CD14-positive monocyte (primary cell): ENCODE data around the gene OLIG2. TPM values are rescaled to one million over a fixed set of nuclear protein-coding genes. Genes with fewer than 3 reads are reported as not detected.

ENCODE experiments used
- DNase-seq, 3 donors: peaks; one replicate each; pipeline ENCODE4 v3.0.0-alpha.2; 2011 to 2022
- H2AFZ ChIP-seq: 2 replicates; pipeline ENCODE4 v1.6.0; 2012; ENCODE audit warnings: mild to moderate bottlenecking, low read depth, low read length, inconsistent platforms; ENCODE audit not compliant: insufficient read depth, poor library complexity, severe bottlenecking
- H3K27ac ChIP-seq, 2 donors: 1 replicate in 1 of 2; 2 replicates in 1 of 2; pipeline ENCODE4 v1.5.1; 2012 to 2013; ENCODE audit warnings: low read length in 2 of 2, control low read depth in 1 of 2, inconsistent platforms in 1 of 2, low read depth in 1 of 2, mild to moderate bottlenecking in 1 of 2
- H3K27me3 ChIP-seq, 2 donors: one replicate each; pipeline versions ENCODE4 v1.6.0 to v1.6.1; 2011 to 2013; ENCODE audit warnings: low read length in 2 of 2; ENCODE audit not compliant: control insufficient read depth in 2 of 2, insufficient read depth in 2 of 2
- H3K36me3 ChIP-seq, 2 donors: replicated peaks in 1 of 2; 1 replicate in 1 of 2; 2 replicates in 1 of 2; pipeline versions ENCODE4 v1.5.1 to v1.6.1; 2012 to 2013; ENCODE audit warnings: low read length in 2 of 2, control low read depth in 1 of 2, inconsistent platforms in 1 of 2, mild to moderate bottlenecking in 1 of 2; ENCODE audit not compliant: insufficient read depth in 2 of 2, control insufficient read depth in 1 of 2
- H3K4me1 ChIP-seq, 2 donors: 1 replicate in 1 of 2; 2 replicates in 1 of 2; pipeline versions ENCODE4 v1.5.1 to v1.6.1; 2012 to 2013; ENCODE audit warnings: low read length in 2 of 2, control low read depth in 1 of 2, inconsistent platforms in 1 of 2, mild to moderate bottlenecking in 1 of 2, moderate library complexity in 1 of 2; ENCODE audit not compliant: insufficient read depth in 2 of 2, control insufficient read depth in 1 of 2
- H3K4me2 ChIP-seq: replicated peaks from 2 replicates; pipeline ENCODE3; 2012; ENCODE audit warnings: low read length, moderate library complexity, mild to moderate bottlenecking; ENCODE audit not compliant: poor library complexity, severe bottlenecking; ENCODE audit errors: extremely low read depth
- H3K4me3 ChIP-seq, 3 experiments: fragments of 200-600 bp in 1 of 3; sonication (generic) in 1 of 3; replicated peaks in 1 of 3; 1 replicate in 2 of 3; 2 replicates in 1 of 3; pipeline ENCODE4 v1.5.1; 2011 to 2013; ENCODE audit warnings: low read length in 3 of 3, mild to moderate bottlenecking in 3 of 3, control low read depth in 2 of 3, low read depth in 2 of 3, inconsistent platforms in 1 of 3, moderate library complexity in 1 of 3
- H3K79me2 ChIP-seq: 2 replicates; pipeline ENCODE4 v1.6.0; 2012; ENCODE audit warnings: mild to moderate bottlenecking, control low read depth, inconsistent platforms, low read length, moderate library complexity; ENCODE audit not compliant: insufficient read depth
- H3K9ac ChIP-seq: 2 replicates; pipeline ENCODE4 v1.6.0; 2017; ENCODE audit warnings: low read length, mild to moderate bottlenecking; ENCODE audit not compliant: insufficient read depth, poor library complexity, severe bottlenecking
- H3K9me3 ChIP-seq, 2 donors: replicated peaks in 1 of 2; 1 replicate in 1 of 2; 2 replicates in 1 of 2; pipeline versions ENCODE4 v1.5.1 to v1.6.1; 2012 to 2013; ENCODE audit warnings: low read length in 2 of 2, control low read depth in 1 of 2; ENCODE audit not compliant: control insufficient read depth in 1 of 2, insufficient read depth in 1 of 2
- H4K20me1 ChIP-seq: 2 replicates; pipeline ENCODE4 v1.6.0; 2012; ENCODE audit warnings: mild to moderate bottlenecking, low read length, control low read depth, moderate library complexity; ENCODE audit not compliant: insufficient read depth
- H3K27ac Mint-ChIP-seq, 7 donors: one replicate each; pipeline ENCODE4 v1.8.0; 2020; ENCODE audit warnings: mild to moderate bottlenecking in 7 of 7, mixed read lengths in 7 of 7, moderate library complexity in 6 of 7, inconsistent platforms in 2 of 7
- H3K27me3 Mint-ChIP-seq, 3 donors: one replicate each; pipeline ENCODE4 v1.8.0; 2021 to 2022; ENCODE audit warnings: low read depth in 3 of 3, mild to moderate bottlenecking in 3 of 3, mixed read lengths in 3 of 3, moderate library complexity in 3 of 3, inconsistent platforms in 1 of 3
- H3K36me3 Mint-ChIP-seq, 2 donors: one replicate each; pipeline ENCODE4 v1.8.0; 2020; ENCODE audit warnings: mixed read lengths in 2 of 2, inconsistent platforms in 1 of 2, mild to moderate bottlenecking in 1 of 2
- H3K4me1 Mint-ChIP-seq: one replicate; pipeline ENCODE4 v1.8.0; 2020; ENCODE audit warnings: mild to moderate bottlenecking, mixed read lengths
- H3K4me3 Mint-ChIP-seq, 2 donors: one replicate each; pipeline ENCODE4 v1.8.0; 2020; ENCODE audit warnings: mild to moderate bottlenecking in 2 of 2, mixed read lengths in 2 of 2, moderate library complexity in 1 of 2
- H3K9me3 Mint-ChIP-seq, 7 donors: one replicate each; pipeline ENCODE4 v1.8.0; 2020 to 2022; ENCODE audit warnings: mixed read lengths in 7 of 7, mild to moderate bottlenecking in 6 of 7, moderate library complexity in 6 of 7, inconsistent platforms in 2 of 7
- WGBS: methylation state at CpG from one replicate; pipeline ENCODE4 v1.1.5; 2013; ENCODE audit warnings: missing lambda C conversion rate; ENCODE audit not compliant: insufficient coverage; 5-methylcytosine and 5-hydroxymethylcytosine counted together
- intact Hi-C, 2 donors: fragments of 100-400 bp; cut with micrococcal nuclease; formaldehyde crosslinking; loops; one replicate each; pipeline versions ENCODE4 v1.15.0 to v1.15.1; 2023
- polyA plus RNA-seq, 3 donors: library from polyadenylated mRNA; depleted of rRNA in 1 of 3; unstranded in 2 of 3; stranded (reverse) in 1 of 3; fragments of 300-500 nt in 2 of 3; fragments of >200 nt in 1 of 3; fragmentation: Illumina TruSeq in 2 of 3; gene quantifications; 1 replicate in 2 of 3; 2 replicates in 1 of 3; pipeline ENCODE4 v1.2.3, GENCODE V29; 2012 to 2021
- TF ChIP-seq, protein P1 (sequence below): fragments of 200-600 bp; IDR thresholded peaks from one replicate; pipeline ENCODE4 v1.8.0; 2022; ENCODE audit warnings: antibody characterized with exemption, mild to moderate bottlenecking

OLIG2 gene
- polyA plus RNA-seq, 3 donors = 0.20 TPM; not detected in 2

DNA sequence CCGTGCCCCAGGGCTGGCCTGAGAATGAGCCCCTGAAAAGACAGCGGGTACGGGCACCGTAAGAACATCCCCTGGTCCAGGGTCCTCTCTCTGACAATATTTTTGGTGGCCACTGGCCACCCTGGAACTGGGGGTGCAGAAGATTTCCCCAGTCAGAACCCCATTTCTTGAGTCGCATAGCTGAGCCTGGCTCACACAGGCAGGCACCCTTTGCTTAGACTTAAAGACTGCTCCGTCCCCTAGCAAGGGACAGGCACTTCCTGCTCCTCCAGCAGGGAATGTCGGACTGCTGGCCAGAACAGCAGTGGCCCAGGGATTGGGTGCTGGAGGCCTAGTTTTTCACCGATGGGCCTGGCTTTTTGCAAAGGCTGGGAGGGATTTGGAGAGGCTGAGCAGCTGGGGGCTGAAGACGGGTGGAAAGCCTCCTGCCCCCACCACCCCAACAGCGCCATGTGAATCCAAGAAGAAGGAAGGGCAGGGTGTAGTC, 4.3 kb downstream of the OLIG2 start:
- 99% methylated on average over 6 of the region's 10 CpGs for whole genome bisulfite sequencing
- TF ChIP-seq, protein P1, sequence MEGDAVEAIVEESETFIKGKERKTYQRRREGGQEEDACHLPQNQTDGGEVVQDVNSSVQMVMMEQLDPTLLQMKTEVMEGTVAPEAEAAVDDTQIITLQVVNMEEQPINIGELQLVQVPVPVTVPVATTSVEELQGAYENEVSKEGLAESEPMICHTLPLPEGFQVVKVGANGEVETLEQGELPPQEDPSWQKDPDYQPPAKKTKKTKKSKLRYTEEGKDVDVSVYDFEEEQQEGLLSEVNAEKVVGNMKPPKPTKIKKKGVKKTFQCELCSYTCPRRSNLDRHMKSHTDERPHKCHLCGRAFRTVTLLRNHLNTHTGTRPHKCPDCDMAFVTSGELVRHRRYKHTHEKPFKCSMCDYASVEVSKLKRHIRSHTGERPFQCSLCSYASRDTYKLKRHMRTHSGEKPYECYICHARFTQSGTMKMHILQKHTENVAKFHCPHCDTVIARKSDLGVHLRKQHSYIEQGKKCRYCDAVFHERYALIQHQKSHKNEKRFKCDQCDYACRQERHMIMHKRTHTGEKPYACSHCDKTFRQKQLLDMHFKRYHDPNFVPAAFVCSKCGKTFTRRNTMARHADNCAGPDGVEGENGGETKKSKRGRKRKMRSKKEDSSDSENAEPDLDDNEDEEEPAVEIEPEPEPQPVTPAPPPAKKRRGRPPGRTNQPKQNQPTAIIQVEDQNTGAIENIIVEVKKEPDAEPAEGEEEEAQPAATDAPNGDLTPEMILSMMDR = no peak
- intact Hi-C loops = loop anchor here (5.0 to 10.0 kb wide), 2 partner anchors 42 to 165 kb away; partner anchors contain the start of gene OLIG1 (in 2 of the 2)
- Mint-ChIP-seq H3K9me3 (peaks cover 0 to 37% (median 22%) of the 10 kb centered on the region in 7 donors), H3K4me1 (peaks cover 58% of the 10 kb centered on the region), H3K27me3 (peaks cover 60 to 94% (median 93%) of the 10 kb centered on the region in 3 donors), H3K36me3 (peaks cover 35 to 39% of the 10 kb centered on the region in 2 donors), H3K27ac (no peak overlapping the region), H3K4me3 (peak overlapping the region; percentile 20 to 94)
- H2AFZ ChIP-seq = no peak overlapping the region
- DNase-seq = no peak
- H3K79me2 ChIP-seq = no peaks in the 10 kb centered on the region
- H3K9me3 ChIP-seq = peaks cover 0 to 6% of the 10 kb centered on the region in 2 donors
- H3K4me3 ChIP-seq = no peak overlapping the region
- H3K9ac ChIP-seq = no peak overlapping the region
- peaks cover 34 to 89% of the 10 kb centered on the region in 2 donors for H3K27me3 ChIP-seq
- no peak overlapping the region for H3K4me2 ChIP-seq
- no peaks in the 10 kb centered on the region for H3K36me3 ChIP-seq
- H4K20me1 ChIP-seq = peaks cover 8% of the 10 kb centered on the region
- H3K4me1 ChIP-seq = peaks cover 51% of the 10 kb centered on the region in 2 donors
- H3K27ac ChIP-seq = no peak overlapping the region

DNA sequence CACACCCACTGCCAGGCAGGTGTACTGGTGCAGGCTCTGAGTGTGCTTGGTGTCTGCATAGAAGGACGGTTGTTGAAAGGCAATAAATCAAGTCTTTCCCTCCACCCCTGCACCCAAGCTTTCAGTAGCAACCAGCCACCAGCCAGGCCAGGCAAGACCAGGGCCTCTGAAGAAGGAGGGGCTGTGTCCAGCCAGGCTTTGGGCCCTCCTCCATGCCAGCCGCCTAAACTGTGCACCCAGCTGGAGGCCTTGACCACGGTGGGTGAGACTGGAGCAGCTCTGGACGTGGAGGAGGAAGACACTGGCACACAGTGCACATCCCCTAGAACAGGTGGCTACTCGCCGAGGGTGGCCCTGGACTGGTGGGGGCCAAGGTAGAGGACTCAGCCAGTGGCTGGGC, 4.9 kb downstream of the OLIG2 start:
- H3K27ac ChIP-seq = no peak overlapping the region
- Mint-ChIP-seq H3K4me1 (peaks cover 58% of the 10 kb centered on the region), H3K27me3 (peaks cover 54 to 88% (median 87%) of the 10 kb centered on the region in 3 donors), H3K36me3 (peaks cover 33 to 39% of the 10 kb centered on the region in 2 donors), H3K4me3 (peak overlapping the region in 1 of 2 donors; percentile 94), H3K9me3 (peaks cover 0 to 31% (median 20%) of the 10 kb centered on the region in 7 donors), H3K27ac (no peak overlapping the region)
- no peak overlapping the region for H3K4me2 ChIP-seq
- H3K27me3 ChIP-seq = peaks cover 28 to 83% of the 10 kb centered on the region in 2 donors
- TF ChIP-seq, protein P1 = no peak
- H3K4me3 ChIP-seq = no peak overlapping the region
- intact Hi-C loops = no loop called here
- H3K4me1 ChIP-seq = peaks cover 51% of the 10 kb centered on the region in 2 donors
- DNase-seq = no peak
- no peak overlapping the region for H3K9ac ChIP-seq
- no peaks in the 10 kb centered on the region for H3K36me3 ChIP-seq
- H2AFZ ChIP-seq = no peak overlapping the region
- WGBS = 56% methylated on average over 5 of the region's 6 CpGs
- peaks cover 0 to 6% of the 10 kb centered on the region in 2 donors for H3K9me3 ChIP-seq
- H3K79me2 ChIP-seq = no peaks in the 10 kb centered on the region
- peaks cover 6% of the 10 kb centered on the region for H4K20me1 ChIP-seq
